GM20000 (cell line): ENCODE data around the gene KLF13.

ENCODE experiments used
- DNase-seq: peaks from one replicate; pipeline ENCODE4 v3.0.0; 2012; ENCODE audit warnings: low spot score
- CTCF ChIP-seq: IDR thresholded peaks from 2 replicates; pipeline ENCODE4 v1.5.1; 2012; ENCODE audit warnings: mild to moderate bottlenecking, control low read depth; ENCODE audit errors: extremely low read depth, missing control alignments

Gene KLF13

GRCh38 chr15:31300981-31301672 lies 25.5 kb upstream of the KLF13 start:
- no peak for TF ChIP-seq CTCF
- DNase-seq = no peak

- no peak for TF ChIP-seq CTCF
Measured at GRCh38 chr15:31301673-31301990, 25.0 kb upstream of the KLF13 start.

GRCh38 chr15:31302029-31302657 lies 24.5 kb upstream of the KLF13 start:
- DNase-seq = no peak
- no peak for TF ChIP-seq CTCF

More at GRCh38 chr15:31301673-31301990, 25.0 kb upstream of the KLF13 start:
- DNase-seq = no peak

GRCh38 chr15:31302778-31303725 lies 23.6 kb upstream of the KLF13 start:
- peak; percentile 17 for TF ChIP-seq CTCF
- DNase-seq = peak; percentile 65

GRCh38 chr15:31303726-31304648 lies 22.6 kb upstream of the KLF13 start:
- TF ChIP-seq CTCF = no peak
- no peak for DNase-seq

- no peak for TF ChIP-seq CTCF
- peak; percentile 3 for DNase-seq
Measured at GRCh38 chr15:31304751-31305365, 21.8 kb upstream of the KLF13 start.
